Liver (tissue), 9 donors: ENCODE results near the gene ACP7. TPM values are rescaled to one million over a fixed set of nuclear protein-coding genes. Genes with fewer than 3 reads are reported as not detected.

ENCODE experiments used
- DNase-seq: peaks from one replicate; pipeline ENCODE4 v3.0.0-alpha.2; 2017; ENCODE audit warnings: low spot score
- H3K27ac ChIP-seq, 2 donors: one replicate each; pipeline ENCODE4 v1.7.0; 2013; ENCODE audit warnings: inconsistent platforms in 2 of 2, low read length in 2 of 2, control low read depth in 1 of 2, low read depth in 1 of 2, mild to moderate bottlenecking in 1 of 2
- H3K27me3 ChIP-seq, 4 donors: one replicate each; pipeline versions ENCODE4 v1.6.1 to v1.7.0; 2013; ENCODE audit warnings: low read length in 3 of 4, inconsistent platforms in 1 of 4, mild to moderate bottlenecking in 1 of 4, moderate library complexity in 1 of 4; ENCODE audit not compliant: control insufficient read depth in 4 of 4, insufficient read depth in 4 of 4
- H3K36me3 ChIP-seq, 4 donors: one replicate each; pipeline versions ENCODE4 v1.6.1 to v1.7.0; 2013; ENCODE audit warnings: low read length in 3 of 4, mild to moderate bottlenecking in 3 of 4, low read depth in 1 of 4, moderate library complexity in 1 of 4; ENCODE audit not compliant: control insufficient read depth in 4 of 4, insufficient read depth in 3 of 4
- H3K4me1 ChIP-seq, 4 donors: one replicate each; pipeline versions ENCODE4 v1.6.1 to v1.7.0; 2013; ENCODE audit warnings: low read length in 3 of 4, mild to moderate bottlenecking in 3 of 4, moderate library complexity in 1 of 4; ENCODE audit not compliant: control insufficient read depth in 4 of 4, insufficient read depth in 4 of 4
- H3K4me3 ChIP-seq, 3 donors: one replicate each; pipeline versions ENCODE4 v1.6.1 to v1.7.0; 2013; ENCODE audit warnings: low read length in 3 of 3, control low read depth in 1 of 3, low read depth in 1 of 3, mild to moderate bottlenecking in 1 of 3
- H3K9ac ChIP-seq, 2 donors: one replicate each; pipeline ENCODE4 v1.7.0; 2013; ENCODE audit warnings: low read length in 2 of 2, mild to moderate bottlenecking in 2 of 2, moderate library complexity in 2 of 2, control low read depth in 1 of 2, low read depth in 1 of 2
- H3K9me3 ChIP-seq, 4 donors: one replicate each; pipeline versions ENCODE4 v1.6.1 to v1.7.0; 2013; ENCODE audit warnings: low read length in 3 of 4; ENCODE audit not compliant: control insufficient read depth in 4 of 4
- EGR1 ChIP-seq, 2 donors: IDR thresholded peaks; 2 replicates each; pipeline ENCODE4 v1.6.1; 2016 to 2018; ENCODE audit warnings: antibody characterized with exemption in 2 of 2, low read depth in 2 of 2
- FOXA1 ChIP-seq: IDR thresholded peaks from 2 replicates; pipeline ENCODE4 v1.6.1; 2016; ENCODE audit warnings: antibody characterized with exemption
- FOXA2 ChIP-seq: IDR thresholded peaks from 2 replicates; pipeline ENCODE4 v1.6.1; 2016; ENCODE audit warnings: antibody characterized with exemption
- GABPA ChIP-seq, 2 donors: IDR thresholded peaks in 1 of 2; conservative IDR thresholded peaks in 1 of 2; 2 replicates each; pipeline ENCODE4 v1.6.1; 2016; ENCODE audit warnings: antibody characterized with exemption in 2 of 2, mild to moderate bottlenecking in 1 of 2, moderate library complexity in 1 of 2
- HNF4A ChIP-seq, 2 donors: conservative IDR thresholded peaks; 2 replicates each; pipeline ENCODE4 v1.6.1; 2016; ENCODE audit warnings: antibody characterized with exemption in 2 of 2, mild to moderate bottlenecking in 2 of 2
- HNF4G ChIP-seq: IDR thresholded peaks from 2 replicates; pipeline ENCODE4 v1.6.1; 2016; ENCODE audit warnings: antibody characterized with exemption
- JUND ChIP-seq, 2 donors: IDR thresholded peaks; 2 replicates each; pipeline ENCODE4 v1.6.1; 2016; ENCODE audit warnings: antibody characterized with exemption in 2 of 2
- MAX ChIP-seq: IDR thresholded peaks from 2 replicates; pipeline ENCODE4 v1.6.1; 2016; ENCODE audit warnings: antibody characterized with exemption
- NR2F2 ChIP-seq: IDR thresholded peaks from 2 replicates; pipeline ENCODE4 v1.6.1; 2016; ENCODE audit warnings: antibody characterized with exemption
- RAD21 ChIP-seq, 2 donors: IDR thresholded peaks; 2 replicates each; pipeline ENCODE4 v1.6.1; 2016; ENCODE audit warnings: antibody characterized with exemption in 2 of 2, mild to moderate bottlenecking in 2 of 2
- RXRA ChIP-seq, 2 donors: IDR thresholded peaks; 2 replicates each; pipeline ENCODE4 v1.6.1; 2017 to 2018; ENCODE audit warnings: antibody characterized with exemption in 2 of 2, mild to moderate bottlenecking in 1 of 2
- SP1 ChIP-seq: IDR thresholded peaks from 2 replicates; pipeline ENCODE4 v1.6.1; 2018; ENCODE audit warnings: antibody characterized with exemption, mild to moderate bottlenecking
- TAF1 ChIP-seq: conservative IDR thresholded peaks from 2 replicates; pipeline ENCODE4 v1.6.1; 2016; ENCODE audit warnings: antibody characterized with exemption, mild to moderate bottlenecking
- YY1 ChIP-seq: IDR thresholded peaks from 2 replicates; pipeline ENCODE4 v1.6.1; 2016; ENCODE audit warnings: antibody characterized with exemption, mild to moderate bottlenecking
- WGBS: extraction: QIAGEN DNeasy Blood & Tissue Kit; methylation state at CpG from one replicate; pipeline ENCODE4 v1.1.7; 2013; 5-methylcytosine and 5-hydroxymethylcytosine counted together
- polyA plus RNA-seq, 2 donors: library from polyadenylated mRNA; stranded (reverse) in 1 of 2; unstranded in 1 of 2; fragments of 200-250 nt in 1 of 2; fragments of >200 nt in 1 of 2; fragmentation: Nextera tagmentation in 1 of 2; extraction: Ambion mirVana in 1 of 2; gene quantifications; one replicate each; pipeline versions ENCODE4 v1.2.1 to v1.2.3, GENCODE V29; 2013 to 2015
- total RNA-seq, 2 donors: library from RNA; depleted of rRNA; stranded (reverse); fragments of >200 nt; gene quantifications; one replicate each; pipeline ENCODE4 v1.2.3, GENCODE V29; 2014
- TF ChIP-seq, protein P1 (sequence below): IDR thresholded peaks from 2 replicates; pipeline ENCODE4 v1.6.1; 2016; ENCODE audit warnings: antibody characterized with exemption
- TF ChIP-seq, protein P2 (sequence below): IDR thresholded peaks from 2 replicates; pipeline ENCODE4 v1.6.1; 2016; ENCODE audit warnings: antibody characterized with exemption
- TF ChIP-seq, protein P3 (sequence below): fragments of 150-350 bp; IDR thresholded peaks from 2 replicates; pipeline ENCODE4 v1.5.1; 2017; ENCODE audit warnings: improper control_type of control experiment, low read depth, low read length; ENCODE audit not compliant: missing input control
- TF ChIP-seq, protein P4 (sequence below): IDR thresholded peaks from 2 replicates; pipeline ENCODE4 v1.6.1; 2016; ENCODE audit warnings: antibody characterized with exemption, mild to moderate bottlenecking
- donor health status: healthy.
- donor health status: healthy.
- donor health status: healthy.
- donor health status: healthy.
- donor health status: healthy.

ACP7 gene
- total and polyA plus RNA-seq, 4 donors: 0.05 TPM; not detected in 3

- Histone ChIP-seq H3K4me3 (no peak overlapping the region), H3K27me3 (no peaks in the 10 kb centered on the region), H3K36me3 (no peaks in the 10 kb centered on the region), H3K4me1 (peaks cover 0 to 7% (median 4%) of the 10 kb centered on the region in 4 donors), H3K9me3 (no peaks in the 10 kb centered on the region), H3K9ac (no peak overlapping the region), H3K27ac (no peak overlapping the region)
- WGBS: 91% methylated on average over 20 of the region's 20 CpGs
- TF ChIP-seq, protein P1, sequence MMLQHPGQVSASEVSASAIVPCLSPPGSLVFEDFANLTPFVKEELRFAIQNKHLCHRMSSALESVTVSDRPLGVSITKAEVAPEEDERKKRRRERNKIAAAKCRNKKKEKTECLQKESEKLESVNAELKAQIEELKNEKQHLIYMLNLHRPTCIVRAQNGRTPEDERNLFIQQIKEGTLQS: no peak
- TF ChIP-seq RAD21 (IDR thresholded peaks at IDR 0.05) (no peak), FOXA2 (no peak), RXRA (IDR thresholded peaks at IDR 0.05) (no peak), NR2F2 (no peak), EGR1 (IDR thresholded peaks at IDR 0.05; ENCODE audit: low read depth in 2 of 2) (no peak), HNF4G (no peak), HNF4A (conservative IDR thresholded peaks at IDR 0.05) (no peak), SP1 (no peak), FOXA1 (no peak), MAX (no peak), JUND (IDR thresholded peaks at IDR 0.05) (no peak), GABPA (IDR thresholded peaks at IDR 0.05 in 1 of 2, conservative IDR thresholded peaks at IDR 0.05 in 1 of 2) (no peak), YY1 (no peak), TAF1 (no peak)
- TF ChIP-seq, protein P2, sequence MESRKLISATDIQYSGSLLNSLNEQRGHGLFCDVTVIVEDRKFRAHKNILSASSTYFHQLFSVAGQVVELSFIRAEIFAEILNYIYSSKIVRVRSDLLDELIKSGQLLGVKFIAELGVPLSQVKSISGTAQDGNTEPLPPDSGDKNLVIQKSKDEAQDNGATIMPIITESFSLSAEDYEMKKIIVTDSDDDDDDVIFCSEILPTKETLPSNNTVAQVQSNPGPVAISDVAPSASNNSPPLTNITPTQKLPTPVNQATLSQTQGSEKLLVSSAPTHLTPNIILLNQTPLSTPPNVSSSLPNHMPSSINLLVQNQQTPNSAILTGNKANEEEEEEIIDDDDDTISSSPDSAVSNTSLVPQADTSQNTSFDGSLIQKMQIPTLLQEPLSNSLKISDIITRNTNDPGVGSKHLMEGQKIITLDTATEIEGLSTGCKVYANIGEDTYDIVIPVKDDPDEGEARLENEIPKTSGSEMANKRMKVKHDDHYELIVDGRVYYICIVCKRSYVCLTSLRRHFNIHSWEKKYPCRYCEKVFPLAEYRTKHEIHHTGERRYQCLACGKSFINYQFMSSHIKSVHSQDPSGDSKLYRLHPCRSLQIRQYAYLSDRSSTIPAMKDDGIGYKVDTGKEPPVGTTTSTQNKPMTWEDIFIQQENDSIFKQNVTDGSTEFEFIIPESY: no peak
- TF ChIP-seq, protein P3, sequence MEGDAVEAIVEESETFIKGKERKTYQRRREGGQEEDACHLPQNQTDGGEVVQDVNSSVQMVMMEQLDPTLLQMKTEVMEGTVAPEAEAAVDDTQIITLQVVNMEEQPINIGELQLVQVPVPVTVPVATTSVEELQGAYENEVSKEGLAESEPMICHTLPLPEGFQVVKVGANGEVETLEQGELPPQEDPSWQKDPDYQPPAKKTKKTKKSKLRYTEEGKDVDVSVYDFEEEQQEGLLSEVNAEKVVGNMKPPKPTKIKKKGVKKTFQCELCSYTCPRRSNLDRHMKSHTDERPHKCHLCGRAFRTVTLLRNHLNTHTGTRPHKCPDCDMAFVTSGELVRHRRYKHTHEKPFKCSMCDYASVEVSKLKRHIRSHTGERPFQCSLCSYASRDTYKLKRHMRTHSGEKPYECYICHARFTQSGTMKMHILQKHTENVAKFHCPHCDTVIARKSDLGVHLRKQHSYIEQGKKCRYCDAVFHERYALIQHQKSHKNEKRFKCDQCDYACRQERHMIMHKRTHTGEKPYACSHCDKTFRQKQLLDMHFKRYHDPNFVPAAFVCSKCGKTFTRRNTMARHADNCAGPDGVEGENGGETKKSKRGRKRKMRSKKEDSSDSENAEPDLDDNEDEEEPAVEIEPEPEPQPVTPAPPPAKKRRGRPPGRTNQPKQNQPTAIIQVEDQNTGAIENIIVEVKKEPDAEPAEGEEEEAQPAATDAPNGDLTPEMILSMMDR: no peak
- TF ChIP-seq, protein P4, sequence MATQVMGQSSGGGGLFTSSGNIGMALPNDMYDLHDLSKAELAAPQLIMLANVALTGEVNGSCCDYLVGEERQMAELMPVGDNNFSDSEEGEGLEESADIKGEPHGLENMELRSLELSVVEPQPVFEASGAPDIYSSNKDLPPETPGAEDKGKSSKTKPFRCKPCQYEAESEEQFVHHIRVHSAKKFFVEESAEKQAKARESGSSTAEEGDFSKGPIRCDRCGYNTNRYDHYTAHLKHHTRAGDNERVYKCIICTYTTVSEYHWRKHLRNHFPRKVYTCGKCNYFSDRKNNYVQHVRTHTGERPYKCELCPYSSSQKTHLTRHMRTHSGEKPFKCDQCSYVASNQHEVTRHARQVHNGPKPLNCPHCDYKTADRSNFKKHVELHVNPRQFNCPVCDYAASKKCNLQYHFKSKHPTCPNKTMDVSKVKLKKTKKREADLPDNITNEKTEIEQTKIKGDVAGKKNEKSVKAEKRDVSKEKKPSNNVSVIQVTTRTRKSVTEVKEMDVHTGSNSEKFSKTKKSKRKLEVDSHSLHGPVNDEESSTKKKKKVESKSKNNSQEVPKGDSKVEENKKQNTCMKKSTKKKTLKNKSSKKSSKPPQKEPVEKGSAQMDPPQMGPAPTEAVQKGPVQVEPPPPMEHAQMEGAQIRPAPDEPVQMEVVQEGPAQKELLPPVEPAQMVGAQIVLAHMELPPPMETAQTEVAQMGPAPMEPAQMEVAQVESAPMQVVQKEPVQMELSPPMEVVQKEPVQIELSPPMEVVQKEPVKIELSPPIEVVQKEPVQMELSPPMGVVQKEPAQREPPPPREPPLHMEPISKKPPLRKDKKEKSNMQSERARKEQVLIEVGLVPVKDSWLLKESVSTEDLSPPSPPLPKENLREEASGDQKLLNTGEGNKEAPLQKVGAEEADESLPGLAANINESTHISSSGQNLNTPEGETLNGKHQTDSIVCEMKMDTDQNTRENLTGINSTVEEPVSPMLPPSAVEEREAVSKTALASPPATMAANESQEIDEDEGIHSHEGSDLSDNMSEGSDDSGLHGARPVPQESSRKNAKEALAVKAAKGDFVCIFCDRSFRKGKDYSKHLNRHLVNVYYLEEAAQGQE: no peak
- DNase-seq: no peak
These were observed 54.3 kb downstream of the ACP7 start for GRCh38 chr19:39138221-39139211.
